SK-N-SH treated with all-trans-retinoic acid at 6 μM for 48 hours (cell line): ENCODE results near the gene LIMS1.

Experiments used
- ATAC-seq: fragments of 200-7000 bp; cut with Tn5 transposase; 3 replicates; pipeline ENCODE4 v1.9.1; 2020; ENCODE audit warnings: mild to moderate bottlenecking, moderate library complexity
- ARNTL ChIP-seq: fragments of 450-650 bp; formaldehyde crosslinking; IDR thresholded peaks from 2 replicates; pipeline ENCODE4 v1.5.0; 2020; ENCODE audit warnings: low read depth, mild to moderate bottlenecking, moderate library complexity, borderline replicate concordance
- BACH2 ChIP-seq: fragments of 250-450 bp; sonication (Bioruptor Pico); IDR thresholded peaks from 2 replicates; pipeline ENCODE4 v1.9.0; 2021; ENCODE audit warnings: mild to moderate bottlenecking, borderline replicate concordance
- CSDC2 ChIP-seq: fragments of 250-450 bp; sonication (Bioruptor Pico); IDR thresholded peaks from 2 replicates; pipeline ENCODE4 v1.5.0; 2020; ENCODE audit warnings: mild to moderate bottlenecking, moderate library complexity
- CSRNP3 ChIP-seq: fragments of 250-450 bp; sonication (Bioruptor Pico); IDR thresholded peaks from 2 replicates; pipeline ENCODE4 v1.5.1; 2021; ENCODE audit warnings: mild to moderate bottlenecking, moderate library complexity
- ESRRG ChIP-seq: fragments of 250-450 bp; sonication (Bioruptor Pico); IDR thresholded peaks from 2 replicates; pipeline ENCODE4 v1.6.1; 2021; ENCODE audit warnings: mild to moderate bottlenecking
- GLIS3 ChIP-seq: fragments of 250-450 bp; sonication (Bioruptor Pico); IDR thresholded peaks from 2 replicates; pipeline ENCODE4 v1.5.0; 2020; ENCODE audit warnings: mild to moderate bottlenecking, moderate library complexity
- ISL1 ChIP-seq: fragments of 250-450 bp; sonication (Bioruptor Pico); IDR thresholded peaks from 2 replicates; pipeline ENCODE4 v2.1.2; 2022; ENCODE audit warnings: mild to moderate bottlenecking, moderate library complexity
- OSR1 ChIP-seq: fragments of 250-450 bp; sonication (Bioruptor Pico); IDR thresholded peaks from 2 replicates; pipeline ENCODE4 v1.8.0; 2022; ENCODE audit warnings: moderate library complexity, mild to moderate bottlenecking, inconsistent platforms
- PATZ1 ChIP-seq: fragments of 250-450 bp; sonication (Bioruptor Pico); IDR thresholded peaks from 2 replicates; pipeline ENCODE4 v1.8.0; 2020; ENCODE audit warnings: mild to moderate bottlenecking, moderate library complexity, borderline replicate concordance
- PPARA ChIP-seq: fragments of 250-450 bp; sonication (Bioruptor Pico); IDR thresholded peaks from 2 replicates; pipeline ENCODE4 v1.5.0; 2020; ENCODE audit warnings: mild to moderate bottlenecking, borderline replicate concordance
- RARB ChIP-seq: fragments of 250-450 bp; sonication (Bioruptor Pico); IDR thresholded peaks from 2 replicates; pipeline ENCODE4 v1.8.0; 2021; ENCODE audit warnings: mild to moderate bottlenecking, moderate library complexity
- SNAI2 ChIP-seq: fragments of 250-450 bp; sonication (Bioruptor Pico); IDR thresholded peaks from 2 replicates; pipeline ENCODE4 v1.5.0; 2020; ENCODE audit warnings: mild to moderate bottlenecking, moderate library complexity
- TCF4 ChIP-seq: fragments of 250-450 bp; sonication (Bioruptor Pico); IDR thresholded peaks from 2 replicates; pipeline ENCODE4 v1.8.0; 2021; ENCODE audit warnings: mild to moderate bottlenecking, moderate library complexity, borderline replicate concordance
- TOX ChIP-seq: fragments of 250-450 bp; sonication (Bioruptor Pico); IDR thresholded peaks from 2 replicates; pipeline ENCODE4 v1.8.0; 2021; ENCODE audit warnings: mild to moderate bottlenecking, moderate library complexity, borderline replicate concordance
- ZC3H10 ChIP-seq: fragments of 250-450 bp; sonication (Bioruptor Pico); IDR thresholded peaks from 2 replicates; pipeline ENCODE4 v1.5.1; 2021; ENCODE audit warnings: mild to moderate bottlenecking, moderate library complexity
- ZFP3 ChIP-seq: fragments of 250-450 bp; sonication (Bioruptor Pico); IDR thresholded peaks from 2 replicates; pipeline ENCODE4 v1.5.0; 2020; ENCODE audit warnings: mild to moderate bottlenecking, moderate library complexity
- ZFP30 ChIP-seq: fragments of 450-650 bp; formaldehyde crosslinking; IDR thresholded peaks from 2 replicates; pipeline ENCODE4 v1.5.0; 2022; ENCODE audit warnings: mild to moderate bottlenecking, moderate library complexity
- ZNF565 ChIP-seq: fragments of 450-650 bp; formaldehyde crosslinking; conservative IDR thresholded peaks from 2 replicates; pipeline ENCODE4 v1.5.0; 2020; ENCODE audit warnings: low read depth, mild to moderate bottlenecking, moderate library complexity
- ZNF70 ChIP-seq: fragments of 450-650 bp; formaldehyde crosslinking; IDR thresholded peaks from 2 replicates; pipeline ENCODE4 v1.5.0; 2020; ENCODE audit warnings: mild to moderate bottlenecking, moderate library complexity
- ZNF8 ChIP-seq: fragments of 450-650 bp; formaldehyde crosslinking; IDR thresholded peaks from 2 replicates; pipeline ENCODE4 v1.5.0; 2020; ENCODE audit warnings: mild to moderate bottlenecking, moderate library complexity
- TF ChIP-seq, protein P1 (sequence below): fragments of 250-450 bp; sonication (Bioruptor Pico); IDR thresholded peaks from 2 replicates; pipeline ENCODE4 v1.5.1; 2020; ENCODE audit warnings: low read depth, mild to moderate bottlenecking, moderate library complexity
- TF ChIP-seq, protein P2 (sequence below): fragments of 250-450 bp; sonication (Bioruptor Pico); IDR thresholded peaks from 2 replicates; pipeline ENCODE4 v1.8.0; 2021; ENCODE audit warnings: low read depth, mild to moderate bottlenecking, moderate library complexity, borderline replicate concordance

The LIMS1 gene

DNA sequence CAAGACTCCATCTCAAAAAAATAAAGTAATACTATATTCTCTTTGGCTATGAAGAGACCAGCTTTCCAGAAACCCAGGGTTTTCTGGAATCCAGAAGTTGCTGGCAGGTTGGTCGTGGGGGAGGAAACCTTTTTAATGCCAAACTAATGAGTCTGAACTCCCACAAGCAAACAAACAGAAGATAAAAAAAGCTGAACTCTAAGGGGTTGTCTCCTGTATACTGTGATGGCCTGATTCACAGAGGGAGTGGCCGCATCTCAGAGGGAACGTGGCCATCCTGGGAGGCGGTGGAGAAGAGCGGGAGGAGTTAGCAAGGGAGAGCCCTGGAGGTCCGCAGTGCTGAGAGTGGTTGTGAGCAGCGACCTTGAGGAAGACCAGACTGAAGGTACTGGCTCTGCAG, 36.1 kb downstream of the LIMS1 start:
- no peak for ATAC-seq
- TF ChIP-seq CSRNP3 (CRISPR knock-in tag) (no peak), ZFP30 (CRISPR knock-in tag) (no peak)
- TF ChIP-seq, protein P1, sequence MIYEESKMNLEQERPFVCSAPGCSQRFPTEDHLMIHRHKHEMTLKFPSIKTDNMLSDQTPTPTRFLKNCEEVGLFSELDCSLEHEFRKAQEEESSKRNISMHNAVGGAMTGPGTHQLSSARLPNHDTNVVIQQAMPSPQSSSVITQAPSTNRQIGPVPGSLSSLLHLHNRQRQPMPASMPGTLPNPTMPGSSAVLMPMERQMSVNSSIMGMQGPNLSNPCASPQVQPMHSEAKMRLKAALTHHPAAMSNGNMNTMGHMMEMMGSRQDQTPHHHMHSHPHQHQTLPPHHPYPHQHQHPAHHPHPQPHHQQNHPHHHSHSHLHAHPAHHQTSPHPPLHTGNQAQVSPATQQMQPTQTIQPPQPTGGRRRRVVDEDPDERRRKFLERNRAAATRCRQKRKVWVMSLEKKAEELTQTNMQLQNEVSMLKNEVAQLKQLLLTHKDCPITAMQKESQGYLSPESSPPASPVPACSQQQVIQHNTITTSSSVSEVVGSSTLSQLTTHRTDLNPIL (CRISPR knock-in tag): no peak

DNA sequence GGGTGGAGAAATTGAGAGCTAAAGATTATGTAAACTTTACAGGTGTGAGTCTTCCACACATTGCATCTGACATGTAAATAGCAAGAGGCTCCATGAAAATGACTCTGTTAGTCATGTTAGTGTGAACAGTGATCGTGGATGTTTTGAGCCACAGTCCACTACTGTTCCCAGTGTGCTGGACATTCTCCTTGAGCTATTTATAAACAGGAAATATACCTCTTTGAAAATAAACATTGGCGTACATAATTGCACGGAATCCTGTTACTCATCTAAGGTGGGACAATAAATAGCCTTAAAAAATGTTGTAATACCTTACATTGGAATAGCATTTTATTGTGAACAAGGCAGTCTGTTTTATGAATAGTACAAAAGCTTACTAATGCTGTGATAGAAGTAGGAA, 37.0 kb downstream of the LIMS1 start:
- no peak for ATAC-seq
- no peak for TF ChIP-seq OSR1
- no peak for TF ChIP-seq PATZ1 (CRISPR knock-in tag)
- TF ChIP-seq, protein P1 (CRISPR knock-in tag): no peak
- TF ChIP-seq SNAI2 (CRISPR knock-in tag): no peak
- no peak for TF ChIP-seq ZFP30 (CRISPR knock-in tag)
- no peak for TF ChIP-seq ZNF565 (CRISPR knock-in tag)
- TF ChIP-seq ZC3H10: no peak
- no peak for TF ChIP-seq ARNTL (CRISPR knock-in tag)
- no peak for TF ChIP-seq TOX
- no peak for TF ChIP-seq CSRNP3 (CRISPR knock-in tag)
- TF ChIP-seq PPARA (CRISPR knock-in tag): no peak
- no peak for TF ChIP-seq ESRRG (CRISPR knock-in tag)
- TF ChIP-seq ZFP3 (CRISPR knock-in tag): no peak
- no peak for TF ChIP-seq ISL1 (CRISPR knock-in tag)
- no peak for TF ChIP-seq TCF4 (CRISPR knock-in tag)
- TF ChIP-seq ZNF70 (CRISPR knock-in tag): no peak
- TF ChIP-seq ZNF8 (CRISPR knock-in tag): no peak
- TF ChIP-seq, protein P2, sequence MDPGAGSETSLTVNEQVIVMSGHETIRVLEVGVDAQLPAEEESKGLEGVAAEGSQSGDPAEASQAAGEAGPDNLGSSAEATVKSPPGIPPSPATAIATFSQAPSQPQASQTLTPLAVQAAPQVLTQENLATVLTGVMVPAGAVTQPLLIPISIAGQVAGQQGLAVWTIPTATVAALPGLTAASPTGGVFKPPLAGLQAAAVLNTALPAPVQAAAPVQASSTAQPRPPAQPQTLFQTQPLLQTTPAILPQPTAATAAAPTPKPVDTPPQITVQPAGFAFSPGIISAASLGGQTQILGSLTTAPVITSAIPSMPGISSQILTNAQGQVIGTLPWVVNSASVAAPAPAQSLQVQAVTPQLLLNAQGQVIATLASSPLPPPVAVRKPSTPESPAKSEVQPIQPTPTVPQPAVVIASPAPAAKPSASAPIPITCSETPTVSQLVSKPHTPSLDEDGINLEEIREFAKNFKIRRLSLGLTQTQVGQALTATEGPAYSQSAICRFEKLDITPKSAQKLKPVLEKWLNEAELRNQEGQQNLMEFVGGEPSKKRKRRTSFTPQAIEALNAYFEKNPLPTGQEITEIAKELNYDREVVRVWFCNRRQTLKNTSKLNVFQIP: no peak
- no peak for TF ChIP-seq GLIS3 (CRISPR knock-in tag)

- ATAC-seq: no peak
- TF ChIP-seq ZNF565 (CRISPR knock-in tag): no peak
- TF ChIP-seq CSDC2: no peak
- no peak for TF ChIP-seq RARB (CRISPR knock-in tag)
- no peak for TF ChIP-seq ZNF8 (CRISPR knock-in tag)
- no peak for TF ChIP-seq TOX
- TF ChIP-seq PPARA (CRISPR knock-in tag): no peak
- TF ChIP-seq GLIS3 (CRISPR knock-in tag): no peak
- no peak for TF ChIP-seq BACH2 (CRISPR knock-in tag)
- TF ChIP-seq SNAI2 (CRISPR knock-in tag): no peak
- TF ChIP-seq ZFP30 (CRISPR knock-in tag): no peak
- no peak for TF ChIP-seq PATZ1 (CRISPR knock-in tag)
Observed at GRCh38 chr2:108573061-108573460, 38.8 kb downstream of the LIMS1 start.
